HEK293 (cell line): ENCODE measurements around the gene UBR4.
A peak's percentile ranks its signal among the peaks of the same experiment; 100 is the strongest.

Source experiments
- CTCF ChIA-PET: fragments of 350-600 bp; formaldehyde crosslinking; extraction: SDS; loops from one replicate; lab custom pipeline; 2021; ENCODE audit warnings: antibody characterized with exemption; lab: Yijun Ruan, JAX
- POLR2A ChIA-PET: fragments of 300-600 bp; formaldehyde crosslinking; extraction: SDS; loops from one replicate; lab custom pipeline; 2020; ENCODE audit warnings: antibody characterized with exemption, inconsistent platforms; lab: Yijun Ruan, JAX
- H3K27ac ChIP-seq: fragments of 200-500 bp; sonication (Bioruptor generic); 2 replicates; pipeline ENCODE4 v1.5.1; 2014; ENCODE audit warnings: low read depth, low read length, control low read depth, inconsistent platforms; ENCODE audit errors: extremely low read depth
- H3K36me3 ChIP-seq, 2 experiments: fragments of 200-500 bp in 1 of 2; sonication (Bioruptor generic) in 1 of 2; 1 replicate in 1 of 2; 2 replicates in 1 of 2; pipeline ENCODE4 v1.5.1; 2014 to 2017; ENCODE audit warnings: inconsistent platforms in 2 of 2, low read length in 2 of 2; ENCODE audit not compliant: control insufficient read depth in 2 of 2, insufficient read depth in 1 of 2
- H3K4me1 ChIP-seq: fragments of 200-500 bp; sonication (Bioruptor generic); 2 replicates; pipeline ENCODE4 v1.5.1; 2014; ENCODE audit warnings: mild to moderate bottlenecking, low read length, inconsistent platforms; ENCODE audit not compliant: control insufficient read depth, insufficient read depth
- H3K4me3 ChIP-seq: 2 replicates; pipeline ENCODE4 v1.5.1; 2011; ENCODE audit warnings: low read depth, mild to moderate bottlenecking, control low read depth, low read length, moderate library complexity
- H3K9me3 ChIP-seq: fragments of 200-500 bp; sonication (Bioruptor generic); 2 replicates; pipeline ENCODE4 v1.5.1; 2014; ENCODE audit warnings: low read depth, low read length, inconsistent platforms; ENCODE audit not compliant: control insufficient read depth, insufficient read depth
- CTCF ChIP-seq: fragments of 450-650 bp; formaldehyde crosslinking; IDR thresholded peaks from 2 replicates; pipeline ENCODE4 v1.5.1; 2016; ENCODE audit warnings: missing biosample characterization, missing genetic modification characterization
- HIC1 ChIP-seq: fragments of 450-650 bp; formaldehyde crosslinking; IDR thresholded peaks from 2 replicates; pipeline ENCODE4 v1.5.1; 2016; ENCODE audit warnings: missing biosample characterization, missing genetic modification characterization
- OVOL3 ChIP-seq: fragments of 450-650 bp; formaldehyde crosslinking; IDR thresholded peaks from 2 replicates; pipeline ENCODE4 v1.5.1; 2016; ENCODE audit warnings: missing biosample characterization, missing genetic modification characterization
- REPIN1 ChIP-seq: fragments of 450-650 bp; formaldehyde crosslinking; IDR thresholded peaks from 2 replicates; pipeline ENCODE4 v1.5.1; 2017; ENCODE audit warnings: missing biosample characterization, missing genetic modification characterization, low read depth
- ZBTB48 ChIP-seq: fragments of 450-650 bp; formaldehyde crosslinking; IDR thresholded peaks from 2 replicates; pipeline ENCODE4 v1.5.1; 2016; ENCODE audit warnings: missing biosample characterization, missing genetic modification characterization
- ZNF10 ChIP-seq: fragments of 450-650 bp; formaldehyde crosslinking; IDR thresholded peaks from 2 replicates; pipeline ENCODE4 v1.5.1; 2017; ENCODE audit warnings: missing biosample characterization, missing genetic modification characterization
- ZNF19 ChIP-seq: fragments of 450-650 bp; formaldehyde crosslinking; IDR thresholded peaks from 2 replicates; pipeline ENCODE4; 2016; ENCODE audit warnings: missing biosample characterization, missing genetic modification characterization, low read depth
- ZNF24 ChIP-seq: fragments of 450-650 bp; formaldehyde crosslinking; IDR thresholded peaks from 2 replicates; pipeline ENCODE4 v1.5.1; 2016; ENCODE audit warnings: missing biosample characterization, missing genetic modification characterization
- ZNF366 ChIP-seq: fragments of 450-650 bp; formaldehyde crosslinking; conservative IDR thresholded peaks from 2 replicates; pipeline ENCODE4 v1.5.1; 2016; ENCODE audit warnings: missing biosample characterization, missing genetic modification characterization
- ZNF510 ChIP-seq: fragments of 450-650 bp; formaldehyde crosslinking; IDR thresholded peaks from 2 replicates; pipeline ENCODE4 v1.5.1; 2018; ENCODE audit warnings: mild to moderate bottlenecking, missing genetic modification characterization, missing biosample characterization; ENCODE audit not compliant: insufficient replicate concordance
- ZNF596 ChIP-seq: fragments of 450-650 bp; IDR thresholded peaks from 2 replicates; pipeline ENCODE4 v1.5.0; 2018; ENCODE audit warnings: missing biosample characterization, mild to moderate bottlenecking, missing genetic modification characterization, moderate library complexity
- ZNF777 ChIP-seq: fragments of 450-650 bp; formaldehyde crosslinking; IDR thresholded peaks from 2 replicates; pipeline ENCODE4 v1.5.1; 2017; ENCODE audit warnings: missing biosample characterization, missing genetic modification characterization, borderline replicate concordance
- TF ChIP-seq, protein P1 (sequence below): fragments of 450-650 bp; IDR thresholded peaks from 2 replicates; pipeline ENCODE4 v1.5.1; 2018; ENCODE audit warnings: missing biosample characterization, mild to moderate bottlenecking, missing genetic modification characterization
- TF ChIP-seq, protein P2 (sequence below): fragments of 450-650 bp; formaldehyde crosslinking; IDR thresholded peaks from 2 replicates; pipeline ENCODE4 v1.5.1; 2016; ENCODE audit warnings: missing biosample characterization, missing genetic modification characterization
- TF ChIP-seq, protein P3 (sequence below): fragments of 450-650 bp; IDR thresholded peaks from 2 replicates; pipeline ENCODE4 v1.5.1; 2018; ENCODE audit warnings: missing biosample characterization, missing genetic modification characterization

The UBR4 gene

GRCh38 chr1:19100028-19100427, 110.0 kb downstream of the UBR4 start (continued):
- TF ChIP-seq ZNF366 (no peak), ZNF510 (tag by site-specific recombination) (no peak), ZBTB48 (tag by site-specific recombination) (no peak), HIC1 (no peak)
- TF ChIP-seq, protein P1, sequence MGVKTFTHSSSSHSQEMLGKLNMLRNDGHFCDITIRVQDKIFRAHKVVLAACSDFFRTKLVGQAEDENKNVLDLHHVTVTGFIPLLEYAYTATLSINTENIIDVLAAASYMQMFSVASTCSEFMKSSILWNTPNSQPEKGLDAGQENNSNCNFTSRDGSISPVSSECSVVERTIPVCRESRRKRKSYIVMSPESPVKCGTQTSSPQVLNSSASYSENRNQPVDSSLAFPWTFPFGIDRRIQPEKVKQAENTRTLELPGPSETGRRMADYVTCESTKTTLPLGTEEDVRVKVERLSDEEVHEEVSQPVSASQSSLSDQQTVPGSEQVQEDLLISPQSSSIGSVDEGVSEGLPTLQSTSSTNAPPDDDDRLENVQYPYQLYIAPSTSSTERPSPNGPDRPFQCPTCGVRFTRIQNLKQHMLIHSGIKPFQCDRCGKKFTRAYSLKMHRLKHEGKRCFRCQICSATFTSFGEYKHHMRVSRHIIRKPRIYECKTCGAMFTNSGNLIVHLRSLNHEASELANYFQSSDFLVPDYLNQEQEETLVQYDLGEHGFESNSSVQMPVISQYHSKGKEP (tag by site-specific recombination): no peak

DNA sequence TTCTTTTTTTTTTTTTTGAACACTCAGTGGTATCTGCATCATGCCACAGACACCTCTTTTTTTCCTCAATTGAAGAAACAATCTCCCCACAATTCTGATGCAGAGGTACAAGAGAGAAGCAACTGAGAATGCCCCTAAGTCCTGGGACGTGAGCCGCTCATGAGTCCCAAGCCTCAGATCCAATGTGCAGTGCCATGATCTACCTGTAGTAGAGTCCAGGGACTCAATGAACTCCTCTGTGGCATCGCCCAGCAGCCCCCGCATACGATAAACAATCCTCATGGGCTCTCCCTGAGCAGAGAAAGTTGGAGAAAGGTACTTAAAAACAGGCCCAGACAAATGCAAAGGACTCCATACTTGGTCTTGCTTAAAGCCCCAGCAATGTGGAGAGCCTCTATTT, 113.1 kb downstream of the UBR4 start:
- POLR2A ChIA-PET: interaction anchor here (0.7 kb wide), 1 partner anchor 213 kb away, joined by 3 read pairs; no protein-coding TSS in a partner anchor
- Histone ChIP-seq H3K27ac (no peak overlapping the region), H3K4me3 (no peak overlapping the region), H3K36me3 (peaks cover 29 to 100% of the 10 kb centered on the region in 2 experiments), H3K4me1 (no peaks in the 10 kb centered on the region)
- CTCF ChIA-PET: interaction anchor here (0.7 to 10.8 kb wide), 12 partner anchors 9 to 499 kb away, joined by 3 to 102 read pairs (median 6); no protein-coding TSS in a partner anchor
- TF ChIP-seq, protein P2, sequence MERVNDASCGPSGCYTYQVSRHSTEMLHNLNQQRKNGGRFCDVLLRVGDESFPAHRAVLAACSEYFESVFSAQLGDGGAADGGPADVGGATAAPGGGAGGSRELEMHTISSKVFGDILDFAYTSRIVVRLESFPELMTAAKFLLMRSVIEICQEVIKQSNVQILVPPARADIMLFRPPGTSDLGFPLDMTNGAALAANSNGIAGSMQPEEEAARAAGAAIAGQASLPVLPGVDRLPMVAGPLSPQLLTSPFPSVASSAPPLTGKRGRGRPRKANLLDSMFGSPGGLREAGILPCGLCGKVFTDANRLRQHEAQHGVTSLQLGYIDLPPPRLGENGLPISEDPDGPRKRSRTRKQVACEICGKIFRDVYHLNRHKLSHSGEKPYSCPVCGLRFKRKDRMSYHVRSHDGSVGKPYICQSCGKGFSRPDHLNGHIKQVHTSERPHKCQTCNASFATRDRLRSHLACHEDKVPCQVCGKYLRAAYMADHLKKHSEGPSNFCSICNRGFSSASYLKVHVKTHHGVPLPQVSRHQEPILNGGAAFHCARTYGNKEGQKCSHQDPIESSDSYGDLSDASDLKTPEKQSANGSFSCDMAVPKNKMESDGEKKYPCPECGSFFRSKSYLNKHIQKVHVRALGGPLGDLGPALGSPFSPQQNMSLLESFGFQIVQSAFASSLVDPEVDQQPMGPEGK: no peak
- TF ChIP-seq ZNF777 (no peak), OVOL3 (tag by site-specific recombination) (no peak), ZNF24 (tag by site-specific recombination) (no peak), REPIN1 (tag by site-specific recombination) (no peak), ZNF596 (tag by site-specific recombination) (no peak), ZNF10 (tag by site-specific recombination) (no peak)
- TF ChIP-seq, all 188 proteins: peak for 0
- no peaks in the 10 kb centered on the region for H3K9me3 ChIP-seq

- Histone ChIP-seq H3K36me3 (peaks cover 34 to 100% of the 10 kb centered on the region in 2 experiments), H3K9me3 (no peaks in the 10 kb centered on the region), H3K4me1 (no peaks in the 10 kb centered on the region), H3K27ac (no peak overlapping the region), H3K4me3 (no peak overlapping the region)
- ChIA-PET POLR2A (interaction anchor here (0.7 kb wide), 1 partner anchor 212 kb away, joined by 3 read pairs; no protein-coding TSS in a partner anchor), CTCF (interaction anchor here (0.6 to 10.8 kb wide), 26 partner anchors 9 to 499 kb away, joined by 3 to 102 read pairs (median 4); partner anchors contain the start of gene ALDH4A1)
- TF ChIP-seq, protein P3, sequence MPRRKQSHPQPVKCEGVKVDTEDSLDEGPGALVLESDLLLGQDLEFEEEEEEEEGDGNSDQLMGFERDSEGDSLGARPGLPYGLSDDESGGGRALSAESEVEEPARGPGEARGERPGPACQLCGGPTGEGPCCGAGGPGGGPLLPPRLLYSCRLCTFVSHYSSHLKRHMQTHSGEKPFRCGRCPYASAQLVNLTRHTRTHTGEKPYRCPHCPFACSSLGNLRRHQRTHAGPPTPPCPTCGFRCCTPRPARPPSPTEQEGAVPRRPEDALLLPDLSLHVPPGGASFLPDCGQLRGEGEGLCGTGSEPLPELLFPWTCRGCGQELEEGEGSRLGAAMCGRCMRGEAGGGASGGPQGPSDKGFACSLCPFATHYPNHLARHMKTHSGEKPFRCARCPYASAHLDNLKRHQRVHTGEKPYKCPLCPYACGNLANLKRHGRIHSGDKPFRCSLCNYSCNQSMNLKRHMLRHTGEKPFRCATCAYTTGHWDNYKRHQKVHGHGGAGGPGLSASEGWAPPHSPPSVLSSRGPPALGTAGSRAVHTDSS (tag by site-specific recombination): peak; percentile 63; the same call in 1 of the 2 replicates
- TF ChIP-seq CTCF (tag by site-specific recombination): peak; percentile 35; the same call in 1 of the 2 replicates
- no peak for TF ChIP-seq ZNF19 (tag by site-specific recombination)
Measured at GRCh38 chr1:19096036-19096833, 113.8 kb downstream of the UBR4 start.
